HG03457 (cell line): ENCODE data around the gene SLC35A5.
"Not testable (repeated sequence)": the region's sequence is repeated elsewhere in the genome, so short reads cannot be mapped to it uniquely, and the experiment has no call there.

ENCODE experiments used
- ATAC-seq: cut with Tn5 transposase; IDR thresholded peaks from one replicate; pipeline ENCODE4 v1.9.1; 2021; ENCODE audit warnings: moderate number of reproducible peaks; ENCODE audit not compliant: unreplicated experiment

The SLC35A5 gene, protein sequence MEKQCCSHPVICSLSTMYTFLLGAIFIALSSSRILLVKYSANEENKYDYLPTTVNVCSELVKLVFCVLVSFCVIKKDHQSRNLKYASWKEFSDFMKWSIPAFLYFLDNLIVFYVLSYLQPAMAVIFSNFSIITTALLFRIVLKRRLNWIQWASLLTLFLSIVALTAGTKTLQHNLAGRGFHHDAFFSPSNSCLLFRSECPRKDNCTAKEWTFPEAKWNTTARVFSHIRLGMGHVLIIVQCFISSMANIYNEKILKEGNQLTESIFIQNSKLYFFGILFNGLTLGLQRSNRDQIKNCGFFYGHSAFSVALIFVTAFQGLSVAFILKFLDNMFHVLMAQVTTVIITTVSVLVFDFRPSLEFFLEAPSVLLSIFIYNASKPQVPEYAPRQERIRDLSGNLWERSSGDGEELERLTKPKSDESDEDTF

DNA sequence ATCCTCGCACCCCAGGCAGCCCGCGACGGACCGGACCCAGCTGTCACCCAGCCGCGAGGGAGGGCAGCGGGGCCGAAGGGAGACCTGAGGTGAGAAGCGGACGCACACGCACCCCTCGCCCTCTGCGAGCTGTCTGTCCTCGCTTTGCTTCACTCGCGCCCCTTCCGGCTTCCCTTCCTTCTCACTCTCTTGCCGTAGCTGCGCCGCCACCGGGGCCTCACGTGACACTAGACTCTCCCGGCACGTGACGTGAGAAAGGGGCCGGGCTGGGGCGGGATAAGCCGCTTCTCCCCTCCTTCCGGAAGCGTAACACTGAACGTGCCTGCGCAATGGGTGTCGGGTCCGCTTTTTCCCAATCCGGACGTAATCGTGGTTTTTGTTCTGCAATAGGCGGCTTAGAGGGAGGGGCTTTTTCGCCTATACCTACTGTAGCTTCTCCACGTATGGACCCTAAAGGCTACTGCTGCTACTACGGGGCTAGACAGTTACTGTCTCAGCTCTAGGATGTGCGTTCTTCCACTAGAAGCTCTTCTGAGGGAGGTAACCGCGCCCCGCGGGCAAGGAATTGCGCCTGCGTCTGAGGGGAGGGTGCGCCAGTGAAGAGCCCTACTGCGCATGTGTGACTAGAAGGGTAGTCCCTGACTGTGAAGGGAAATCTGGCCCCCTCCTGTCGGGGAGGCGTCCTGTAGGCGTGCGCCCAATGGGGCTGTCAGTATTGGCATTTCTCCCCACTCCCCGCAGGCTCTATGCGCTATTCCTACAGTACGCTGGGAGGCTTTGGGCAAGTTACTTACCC lies at the start of gene SLC35A5, which contains the start of gene ATG3:
SLC35A5 (plus strand) TSS at position 312 of the 796 bp plus-strand sequence. CDS start 1,359 bp downstream, outside the sequence.
ATG3 (minus strand) TSS at position 229 of the 796 bp plus-strand sequence. CDS start 434 bp downstream, outside the sequence.
- ATAC-seq, result peak; percentile 72

DNA sequence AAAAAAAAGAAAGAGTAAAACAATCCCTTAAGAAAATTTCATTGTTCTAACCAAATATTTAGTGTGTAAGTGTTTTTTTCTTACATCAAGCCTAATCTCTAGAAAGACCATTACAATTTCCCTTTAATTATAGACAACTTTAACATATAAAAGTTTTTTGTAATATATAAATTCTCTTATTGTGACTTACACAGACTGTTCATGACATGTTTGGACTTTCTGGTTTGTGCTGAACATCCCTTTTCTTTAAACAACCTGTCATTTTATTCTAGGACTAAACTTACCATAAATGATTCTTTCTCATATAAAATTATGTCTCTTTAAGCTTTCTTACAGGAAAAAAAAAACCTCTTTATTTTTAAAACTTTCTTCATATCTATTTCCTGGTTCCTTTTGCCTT lies 49.5 kb upstream of the SLC35A5 start:
- no peak for ATAC-seq

DNA sequence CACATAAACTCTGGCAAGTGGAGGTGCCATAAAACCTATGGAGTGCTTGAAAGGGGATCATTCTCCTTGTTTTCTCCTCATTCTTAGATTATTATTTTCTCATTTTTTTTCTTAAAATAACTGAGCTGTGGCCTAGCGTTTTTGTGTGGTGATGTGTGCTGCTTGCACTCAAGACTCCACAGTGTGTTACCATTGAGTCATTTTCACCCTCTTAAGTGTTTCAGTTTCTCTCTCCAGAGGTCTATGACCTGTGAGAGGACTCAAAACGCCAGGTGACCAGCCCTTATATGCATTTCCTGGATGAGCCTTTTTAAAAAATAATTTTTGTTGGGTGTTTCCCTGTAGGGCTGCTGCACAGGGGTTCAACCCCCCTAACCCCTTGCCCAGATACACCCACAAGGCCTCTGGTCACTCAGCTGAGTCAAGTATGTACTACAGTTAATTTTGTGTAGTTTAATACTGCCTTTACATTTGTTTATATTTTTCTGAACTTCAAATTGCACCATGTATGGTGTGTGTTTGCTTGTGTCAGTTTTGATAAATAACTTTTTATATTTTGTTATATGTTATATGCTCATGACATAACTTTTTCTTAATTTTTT lies 47.2 kb upstream of the SLC35A5 start:
- ATAC-seq, result peak; percentile 99

DNA sequence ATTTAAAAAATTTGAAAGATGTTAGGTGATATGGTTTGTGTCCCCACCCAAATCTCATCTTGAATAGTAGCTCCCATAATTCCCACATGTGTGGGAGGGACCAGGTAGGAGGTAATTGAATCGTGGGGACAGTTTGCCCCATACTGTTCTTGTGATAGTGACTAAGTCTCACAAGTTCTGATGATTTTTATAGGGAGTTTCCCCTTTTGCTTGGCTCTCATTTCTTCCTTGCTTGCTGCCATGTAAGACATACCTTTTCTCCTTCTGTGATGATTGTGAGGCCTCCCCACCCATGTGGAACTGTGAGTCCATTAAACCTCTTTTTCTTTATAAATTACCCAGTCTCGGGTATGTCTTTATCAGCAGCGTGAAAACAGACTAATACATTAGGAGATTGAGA lies 42.9 kb upstream of the SLC35A5 start:
- ATAC-seq, result not testable (repeated sequence)

DNA sequence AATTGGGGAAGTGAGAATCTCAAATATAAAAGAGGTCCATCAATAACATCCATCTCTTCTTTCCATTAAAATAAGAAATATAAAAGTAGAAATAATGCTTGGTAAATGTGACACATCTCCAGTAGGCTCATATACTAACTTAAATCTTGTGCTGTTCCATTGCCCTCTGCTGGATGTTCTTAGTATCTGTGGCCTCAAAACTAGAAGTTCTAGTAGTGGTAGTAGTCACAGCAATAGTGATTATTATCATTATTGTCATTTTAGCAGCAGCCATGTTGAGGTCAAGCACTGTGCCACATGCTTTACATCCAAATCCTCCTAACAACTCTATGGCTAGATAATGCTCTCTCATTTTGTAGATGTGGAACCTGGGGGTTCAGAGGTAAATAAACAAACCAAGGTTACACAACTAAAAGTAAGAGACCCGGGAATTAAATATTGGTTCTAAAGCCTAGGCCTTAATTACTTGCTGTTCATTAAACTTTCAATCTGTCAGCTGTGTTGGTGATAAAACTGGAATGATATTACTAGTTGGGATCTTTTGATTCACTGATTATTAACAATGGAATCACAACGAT lies 42.3 kb upstream of the SLC35A5 start:
- no peak for ATAC-seq

DNA sequence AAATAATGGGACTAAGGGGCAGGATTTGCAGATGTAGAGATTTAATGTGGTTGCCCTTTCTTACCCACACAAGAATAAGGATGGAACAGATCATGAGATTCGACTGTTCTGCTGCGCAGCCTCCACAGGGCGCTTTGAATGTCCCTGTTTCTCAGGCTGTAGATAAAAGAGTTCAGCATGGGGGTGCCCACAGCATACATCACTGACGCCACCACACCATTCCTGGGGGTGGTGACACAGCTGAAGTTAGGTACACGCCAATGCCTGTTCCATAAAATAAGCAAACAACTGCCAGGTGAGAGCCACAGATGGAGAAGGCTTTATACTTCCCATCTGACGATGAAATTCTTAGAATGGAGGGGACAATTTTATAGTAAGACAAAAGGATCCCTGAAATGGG lies 37.7 kb upstream of the SLC35A5 start:
- ATAC-seq, result not testable (repeated sequence)

DNA sequence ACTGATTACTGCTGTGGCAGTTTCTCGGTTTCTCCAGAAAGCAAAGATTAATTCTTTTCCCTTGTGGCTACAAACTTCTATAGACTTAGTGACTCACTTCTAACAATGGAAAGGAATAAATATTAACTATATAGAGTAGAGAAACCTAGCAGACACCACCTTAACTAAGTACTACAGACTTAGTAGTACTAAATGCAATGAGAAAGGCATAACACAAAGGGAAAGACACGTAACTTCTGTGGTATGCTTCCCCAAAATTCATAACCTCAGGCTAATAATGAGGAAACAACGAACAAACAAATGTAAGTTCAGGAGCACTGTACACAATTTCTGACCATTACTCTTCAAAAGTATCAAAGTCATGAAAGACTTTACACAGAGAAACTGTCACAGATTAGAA lies 31.3 kb upstream of the SLC35A5 start:
- ATAC-seq, result no peak

DNA sequence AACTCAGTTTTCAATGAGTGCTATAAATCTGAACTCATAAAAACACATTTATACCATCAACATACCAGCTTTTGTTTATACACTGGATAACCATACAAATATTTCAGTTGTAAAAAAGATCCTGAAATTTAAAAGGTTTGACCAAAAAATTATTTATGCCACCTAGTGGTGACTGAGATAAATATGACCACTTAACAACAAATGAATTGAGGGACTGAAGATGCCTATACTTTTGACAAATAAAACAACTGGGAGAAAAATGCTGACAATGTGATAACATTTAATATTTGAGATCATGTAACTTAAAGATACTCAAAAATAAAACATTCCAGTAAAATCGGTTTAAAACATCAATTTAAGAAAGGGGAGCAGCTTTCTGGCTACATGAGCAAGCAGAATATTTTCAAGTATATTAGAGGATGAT lies 30.5 kb upstream of the SLC35A5 start:
- ATAC-seq, result no peak

DNA sequence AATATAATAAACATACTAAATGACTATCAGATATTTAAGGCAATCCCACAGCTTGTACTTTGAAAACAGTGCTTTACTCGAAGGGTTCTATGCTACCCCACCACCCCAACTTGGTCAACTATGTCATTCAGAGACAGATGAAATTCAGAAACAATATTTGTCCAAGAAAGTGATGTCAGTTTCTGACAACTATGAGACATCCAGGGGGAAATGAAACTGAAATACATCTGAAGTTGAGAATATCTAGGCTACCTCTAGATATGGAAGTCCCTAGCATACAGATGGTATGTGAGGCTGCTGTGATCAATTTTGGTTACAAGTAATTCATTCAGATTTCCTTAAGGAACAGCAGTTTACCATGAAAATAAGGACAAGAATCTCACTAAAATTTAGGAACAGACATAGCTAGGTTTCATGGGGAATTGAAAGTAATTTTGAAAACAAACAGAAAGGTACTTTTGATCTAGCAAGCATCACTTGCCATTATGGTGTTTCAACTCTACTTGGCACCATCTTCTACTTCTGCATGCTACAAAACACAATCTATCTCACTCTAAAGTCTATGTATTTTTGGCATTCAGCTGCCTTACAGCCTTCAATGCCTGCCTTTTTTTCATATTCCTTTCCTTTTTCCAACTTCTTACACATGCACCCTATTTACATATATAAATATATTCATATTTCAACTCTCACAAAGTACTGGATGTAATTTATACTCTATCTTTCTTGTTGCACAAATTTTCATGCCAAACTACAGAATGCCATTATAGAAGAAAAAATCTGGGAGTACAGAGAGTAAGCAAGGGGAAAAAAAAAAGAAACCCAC lies 21.8 kb upstream of the SLC35A5 start:
- peak; percentile 85 for ATAC-seq

DNA sequence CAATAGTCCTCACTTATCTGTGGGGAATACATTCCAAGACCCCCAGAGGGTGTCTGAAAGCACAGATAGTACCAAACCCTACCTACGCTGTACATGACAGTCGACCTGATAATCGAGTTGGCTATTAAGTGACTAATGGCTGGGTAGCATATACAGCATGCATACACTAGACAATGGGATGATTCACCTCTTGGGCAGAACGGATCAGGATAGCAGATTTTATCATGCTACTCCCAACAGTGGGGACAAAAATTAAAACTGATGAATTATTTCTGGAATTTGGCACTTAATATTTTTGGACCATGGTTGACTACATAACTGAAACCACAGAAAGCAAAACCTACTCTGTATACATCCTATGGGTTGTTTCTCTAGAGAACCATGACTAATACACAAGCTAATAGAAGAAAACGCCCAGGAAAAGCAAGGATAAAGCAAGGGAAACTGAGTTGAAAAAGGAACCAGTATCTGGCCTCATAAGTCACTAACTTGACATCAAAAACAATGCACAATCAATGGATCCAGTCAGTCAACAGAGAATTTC lies 15.6 kb upstream of the SLC35A5 start:
- ATAC-seq, result no peak

DNA sequence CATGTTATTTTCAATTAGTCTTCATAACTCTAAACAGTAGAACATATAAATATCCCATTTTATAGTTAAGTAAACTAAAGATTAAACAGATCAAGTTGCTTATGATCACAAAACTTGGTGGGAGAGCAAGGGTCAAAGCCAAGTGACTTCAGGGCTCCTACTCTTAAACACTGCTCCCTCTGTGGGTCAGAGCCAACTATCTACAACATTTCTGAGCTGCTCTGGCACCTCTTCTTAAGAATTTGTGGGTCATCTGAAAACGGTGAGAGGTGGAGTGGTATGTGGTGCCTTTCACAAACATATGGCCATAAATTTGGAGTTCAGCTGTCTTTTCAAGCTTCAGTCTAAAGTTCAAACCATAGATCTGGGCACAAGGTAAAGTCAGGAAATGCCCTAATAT lies 11.0 kb upstream of the SLC35A5 start:
- no peak for ATAC-seq

DNA sequence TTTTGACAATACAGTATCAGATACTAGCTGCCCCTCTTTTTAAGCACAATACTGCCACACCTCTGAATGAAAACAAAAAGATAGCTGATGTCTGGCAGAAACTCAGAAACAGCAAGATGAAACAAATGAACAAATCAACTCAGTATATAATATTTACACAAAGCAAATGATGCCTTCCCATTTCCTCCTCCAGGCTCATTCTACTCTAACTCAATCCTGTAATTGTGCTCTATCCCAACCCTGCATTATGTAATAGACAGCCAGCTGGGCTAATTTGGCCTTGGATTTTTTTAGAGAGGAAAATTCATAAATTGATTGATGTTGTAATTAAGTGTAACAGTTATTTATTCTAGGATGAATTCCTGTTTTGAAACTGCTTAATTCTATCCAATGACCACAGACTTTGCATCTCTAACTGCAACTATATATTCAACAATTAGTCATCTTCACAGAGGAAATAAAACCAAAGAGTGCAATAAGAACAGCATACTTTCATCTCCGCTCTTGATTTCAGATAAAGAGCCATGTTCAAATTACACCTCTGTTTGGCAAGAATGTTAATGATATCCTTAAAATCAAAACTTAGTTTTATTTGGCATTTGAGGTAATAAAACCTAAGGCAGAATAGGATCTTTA lies 6.2 kb upstream of the SLC35A5 start:
- no peak for ATAC-seq

DNA sequence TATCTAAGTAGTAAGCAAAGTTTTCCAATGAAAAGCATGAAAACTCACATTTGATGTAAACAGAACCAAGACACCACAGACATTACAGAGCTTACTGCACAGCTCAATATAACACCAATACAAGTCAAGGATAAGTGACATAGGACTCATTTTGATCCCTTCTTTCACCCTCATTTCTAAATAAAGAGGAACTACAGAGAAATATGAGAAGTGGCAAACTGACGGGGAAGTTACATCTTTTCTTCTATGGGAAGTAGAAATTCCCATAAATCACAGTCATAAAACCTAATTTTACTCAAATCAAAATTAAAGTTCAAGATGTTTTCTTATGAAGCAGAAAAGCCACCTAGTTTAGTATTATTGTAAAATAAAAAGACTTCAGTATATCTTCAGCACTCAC lies 3.9 kb upstream of the SLC35A5 start:
- no peak for ATAC-seq

DNA sequence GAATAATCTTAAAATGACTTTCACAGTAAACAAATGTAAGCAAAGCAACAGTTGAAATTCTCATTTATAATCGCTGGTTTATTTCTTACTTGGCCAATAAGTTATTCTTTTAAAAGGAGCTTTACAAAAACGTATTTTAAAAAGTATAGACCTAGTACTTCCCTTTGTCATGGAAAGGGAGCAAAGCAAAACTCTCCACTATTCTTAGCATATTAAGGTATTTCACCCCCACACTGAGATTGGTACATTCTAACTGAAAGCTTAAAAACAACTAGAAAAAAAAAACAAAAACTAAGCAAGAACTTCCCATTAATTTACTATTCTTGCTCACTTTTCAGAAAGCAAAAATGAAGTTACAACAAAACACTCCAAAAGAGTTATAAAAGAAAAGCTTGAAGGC lies 1.5 kb upstream of the SLC35A5 start:
- no peak for ATAC-seq

DNA sequence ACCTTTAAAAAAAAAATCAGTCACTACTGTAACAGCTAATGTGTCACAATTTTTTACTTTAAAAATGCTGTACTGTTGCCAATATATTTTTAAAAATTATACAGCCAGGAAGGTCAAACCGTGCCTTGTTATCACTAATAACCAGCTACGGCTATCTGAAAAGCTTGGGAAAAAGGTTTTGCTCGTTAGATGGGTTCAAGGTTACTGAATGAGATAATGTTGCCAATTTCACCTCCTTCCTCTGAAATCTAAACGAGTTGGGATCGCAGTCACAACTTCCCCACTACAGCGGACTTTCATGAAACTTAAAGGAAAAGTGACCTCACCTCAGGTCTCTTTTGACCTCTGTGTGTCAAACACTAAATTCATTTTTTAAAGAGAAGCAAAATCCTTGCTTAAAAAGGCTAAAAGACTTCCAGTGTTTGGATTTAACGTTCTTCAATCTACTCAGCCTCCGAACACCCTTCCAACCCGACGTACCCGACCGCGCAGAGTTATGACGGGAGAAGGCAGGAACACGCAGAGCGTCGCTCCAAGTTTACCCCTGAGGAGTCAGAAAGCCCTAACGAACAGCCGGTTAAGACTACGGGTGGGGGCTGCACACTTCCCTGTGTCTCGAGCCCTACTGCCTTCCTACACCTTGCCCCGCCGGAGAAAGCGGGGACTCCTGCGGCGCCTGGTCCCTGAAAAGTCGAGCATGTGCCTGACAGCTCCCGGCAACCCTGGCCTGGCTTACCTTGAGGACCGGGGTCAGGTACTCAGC lies 943 bp upstream of the SLC35A5 start:
- ATAC-seq, result peak; percentile 11

DNA sequence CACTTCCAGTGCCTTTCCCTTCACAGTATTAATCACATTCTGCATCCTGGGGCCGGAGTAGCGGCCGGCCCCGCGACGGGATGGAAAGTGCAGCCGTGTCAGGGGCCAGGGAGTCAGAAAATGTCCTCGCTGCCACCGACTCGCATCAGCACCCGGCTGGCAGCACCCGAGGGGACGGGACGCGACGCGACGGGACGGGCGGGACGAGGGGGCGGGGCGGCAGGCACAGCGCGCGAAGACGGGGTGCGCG lies 436 bp upstream of the SLC35A5 start:
- ATAC-seq, result peak; percentile 36

DNA sequence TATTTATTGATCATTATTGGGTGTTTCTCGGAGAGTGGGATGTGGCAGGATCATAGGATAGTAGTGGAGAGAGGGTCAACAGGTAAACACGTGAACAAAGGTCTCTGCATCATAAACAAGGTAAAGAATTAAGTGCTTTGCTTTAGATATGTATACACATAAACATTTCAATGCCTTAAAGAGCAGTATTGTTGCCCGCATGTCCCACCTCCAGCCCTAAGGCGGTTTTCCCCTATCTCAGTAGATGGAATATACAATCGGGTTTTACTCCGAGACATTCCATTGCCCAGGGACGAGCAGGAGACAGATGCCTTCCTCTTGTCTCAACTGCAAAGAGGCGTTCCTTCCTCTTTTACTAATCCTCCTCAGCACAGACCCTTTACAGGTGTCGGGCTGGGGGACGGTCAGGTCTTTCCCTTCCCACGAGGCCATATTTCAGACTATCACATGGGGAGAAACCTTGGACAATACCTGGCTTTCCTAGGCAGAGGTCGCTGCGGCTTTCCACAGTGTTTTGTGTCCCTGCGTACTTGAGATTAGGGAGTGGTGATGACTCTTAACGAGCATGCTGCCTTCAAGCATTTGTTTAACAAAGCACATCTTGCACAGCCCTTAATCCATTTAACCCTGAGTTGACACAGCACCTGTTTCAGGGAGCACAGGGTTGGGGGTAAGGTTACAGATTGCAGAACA lies 2.5 kb downstream of the SLC35A5 start:
- ATAC-seq, result not testable (repeated sequence)

DNA sequence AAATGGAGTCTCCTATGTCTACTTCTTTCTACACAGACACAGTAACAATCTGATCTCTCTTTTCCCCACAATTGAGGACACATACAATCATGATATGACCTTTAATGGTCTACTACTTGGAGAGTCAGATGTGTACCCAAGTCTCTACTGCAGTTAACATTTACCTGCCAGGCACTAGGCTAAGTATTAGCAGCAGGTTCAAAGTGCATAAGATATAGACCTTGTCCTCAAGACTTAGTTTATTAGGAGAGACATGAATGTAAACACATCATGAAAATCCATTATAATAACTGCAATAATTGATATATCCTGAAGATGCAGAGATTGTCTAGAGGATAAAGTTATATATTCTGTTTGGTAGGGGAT lies 3.1 kb downstream of the SLC35A5 start:
- ATAC-seq, result no peak

DNA sequence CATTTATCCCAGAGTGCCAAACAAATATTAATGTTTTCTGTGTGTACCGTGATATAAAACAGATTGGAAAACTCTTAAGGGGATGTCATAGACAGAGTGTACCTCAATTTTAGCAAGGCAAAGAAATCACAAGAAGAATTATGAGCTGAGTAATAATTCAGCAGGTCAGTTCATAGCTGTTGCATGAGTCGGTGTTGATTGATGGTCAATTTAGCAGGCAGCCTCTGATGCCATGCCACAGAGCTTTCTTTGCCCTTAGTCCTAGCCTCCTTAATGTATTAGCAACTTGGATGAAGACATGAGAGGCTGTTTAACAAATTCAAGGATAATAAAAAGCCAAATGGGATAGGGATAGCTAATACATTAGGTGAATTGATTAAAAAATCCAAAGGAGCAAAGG lies 6.8 kb downstream of the SLC35A5 start:
- no peak for ATAC-seq
